GM18517 (cell line): ENCODE measurements around the gene TMEM222.
"Not testable (repeated sequence)": the region's sequence is repeated elsewhere in the genome, so short reads cannot be mapped to it uniquely, and the experiment has no call there.

Experiments used
- ATAC-seq: cut with Tn5 transposase; IDR thresholded peaks from one replicate; pipeline ENCODE4 v1.9.1; 2021; ENCODE audit warnings: mild to moderate bottlenecking, moderate library complexity; ENCODE audit not compliant: unreplicated experiment

The TMEM222 gene

GRCh38 chr1:27377760-27378495, 56.0 kb downstream of the TMEM222 start:
- no peak for ATAC-seq

DNA sequence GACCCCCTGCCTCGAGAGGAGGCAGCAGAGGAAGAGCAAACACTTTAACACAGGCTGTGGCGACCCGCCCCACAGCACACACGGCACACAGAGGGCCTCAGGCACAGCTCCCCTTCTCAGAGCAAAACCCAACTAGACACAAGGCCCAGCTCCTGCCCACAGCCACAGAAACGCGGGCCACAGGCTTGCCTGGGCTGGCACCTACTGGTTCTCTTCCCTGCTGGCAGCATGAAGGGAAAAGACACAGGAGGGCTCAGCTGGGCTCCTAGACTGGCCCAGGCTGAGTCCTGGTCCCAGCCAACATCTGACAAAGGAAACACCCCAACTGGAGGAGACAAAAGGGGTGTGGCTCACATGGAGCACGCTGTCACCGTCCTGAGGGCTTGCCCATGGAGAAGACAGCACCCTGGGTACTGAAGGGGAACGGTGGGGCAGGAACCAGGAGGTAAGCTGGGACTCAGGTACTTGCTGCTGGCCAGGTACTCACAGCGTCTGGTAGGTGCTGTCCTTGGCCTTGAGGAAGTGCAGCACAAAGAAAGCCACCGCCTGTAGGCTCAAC, 57.7 kb downstream of the TMEM222 start:
- ATAC-seq: no peak

DNA sequence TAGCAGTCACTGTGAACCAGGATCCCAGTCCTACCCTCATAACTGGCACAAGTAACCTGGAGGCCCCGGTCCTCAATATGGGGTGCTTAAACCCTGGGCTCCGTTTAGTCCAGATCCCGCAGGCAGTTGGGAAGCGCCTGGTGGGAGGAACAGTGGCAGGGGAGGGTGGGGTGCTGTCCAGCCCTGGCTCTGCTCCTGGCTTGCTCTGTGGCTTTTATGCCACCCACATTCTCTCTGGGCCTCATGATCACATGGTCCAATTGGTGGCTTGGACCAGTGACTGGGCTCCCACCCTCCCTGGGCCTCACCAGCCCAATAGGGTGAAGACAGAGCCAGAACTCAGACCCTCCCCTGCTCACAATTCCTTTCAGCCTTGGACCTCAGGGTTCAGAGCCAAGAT, 58.3 kb downstream of the TMEM222 start:
- ATAC-seq: no peak

- ATAC-seq: no peak
These were observed 59.1 kb downstream of the TMEM222 start for GRCh38 chr1:27380766-27381733.

GRCh38 chr1:27381969-27382762, 60.2 kb downstream of the TMEM222 start:
- ATAC-seq: no peak

- no peak for ATAC-seq
These were observed 61.2 kb downstream of the TMEM222 start, which contains the start of gene CD164L2 for GRCh38 chr1:27383039-27383605. Gene CD164L2 (minus strand): TSS chr1:27383333. CDS start chr1:27383239, 94 bp downstream.

- no peak for ATAC-seq
These were observed 61.7 kb downstream of the TMEM222 start for GRCh38 chr1:27383661-27384060.

DNA sequence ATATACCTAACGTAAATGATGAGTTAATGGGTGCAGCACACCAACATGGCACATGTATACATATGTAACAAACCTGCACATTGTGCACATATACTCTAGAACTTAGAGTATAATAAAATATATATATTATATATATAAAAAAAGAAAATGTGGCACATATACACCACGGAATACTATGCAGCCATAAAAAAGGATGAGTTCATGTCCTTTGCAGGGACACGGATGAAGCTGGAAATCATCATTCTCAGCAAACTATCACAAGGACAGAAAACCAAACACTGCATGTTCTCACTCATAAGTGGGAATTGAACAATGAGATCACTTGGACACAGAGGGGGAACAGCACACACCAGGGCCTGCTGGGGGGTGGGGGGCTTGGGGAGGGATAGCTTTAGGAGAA, 62.8 kb downstream of the TMEM222 start:
- ATAC-seq: not testable (repeated sequence)
